CD1c-positive myeloid dendritic cell (primary cell): ENCODE measurements around the gene HNRNPAB.

Experiments used
- DNase-seq: peaks from one replicate; pipeline ENCODE4 v3.0.0-alpha.2; 2016; ENCODE audit errors: extremely low spot score

Gene HNRNPAB

DNA sequence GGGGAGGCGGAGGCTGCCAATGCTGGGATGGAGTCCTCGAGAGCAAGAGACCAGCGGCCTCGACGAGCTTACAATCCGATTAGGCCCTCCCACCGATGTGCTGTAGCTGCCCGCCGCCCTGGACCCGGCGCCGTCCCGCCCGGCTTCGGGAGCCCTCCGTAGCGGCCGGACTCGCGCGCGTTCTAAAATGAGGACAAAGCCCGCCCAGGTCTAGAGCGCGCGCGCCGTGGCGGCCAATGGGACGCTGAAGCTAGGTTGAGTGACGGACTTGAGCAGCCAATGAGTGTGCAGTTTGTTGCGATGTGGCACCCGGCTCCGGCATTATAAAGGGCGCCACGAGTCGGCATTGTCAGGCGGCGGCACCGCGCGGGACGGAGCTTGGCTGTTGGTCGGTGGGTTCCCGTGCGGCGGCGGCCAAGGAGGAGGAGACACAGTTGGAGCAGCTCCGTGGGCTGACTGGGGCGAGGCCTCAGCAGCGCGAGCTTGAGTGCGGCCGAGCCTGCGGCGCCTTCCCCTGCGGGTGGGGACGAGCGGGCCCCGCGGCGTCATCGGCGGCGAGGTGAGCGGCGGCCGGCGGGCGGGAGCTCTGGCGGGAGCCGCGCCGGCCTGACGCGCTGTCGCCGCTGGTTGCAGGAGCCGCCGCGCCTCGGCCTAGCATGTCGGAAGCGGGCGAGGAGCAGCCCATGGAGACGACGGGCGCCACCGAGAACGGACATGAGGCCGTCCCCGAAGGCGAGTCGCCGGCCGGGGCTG lies at the start of gene HNRNPAB:
Gene HNRNPAB, plus strand, starts transcription at position 352 of the 753 bp plus-strand sequence. Its CDS starts 305 bp downstream, at position 657.
- DNase-seq, result peak; percentile 98

GRCh38 chr5:178155065-178155464 lies 49.3 kb upstream of the HNRNPAB start:
- no peak for DNase-seq

DNA sequence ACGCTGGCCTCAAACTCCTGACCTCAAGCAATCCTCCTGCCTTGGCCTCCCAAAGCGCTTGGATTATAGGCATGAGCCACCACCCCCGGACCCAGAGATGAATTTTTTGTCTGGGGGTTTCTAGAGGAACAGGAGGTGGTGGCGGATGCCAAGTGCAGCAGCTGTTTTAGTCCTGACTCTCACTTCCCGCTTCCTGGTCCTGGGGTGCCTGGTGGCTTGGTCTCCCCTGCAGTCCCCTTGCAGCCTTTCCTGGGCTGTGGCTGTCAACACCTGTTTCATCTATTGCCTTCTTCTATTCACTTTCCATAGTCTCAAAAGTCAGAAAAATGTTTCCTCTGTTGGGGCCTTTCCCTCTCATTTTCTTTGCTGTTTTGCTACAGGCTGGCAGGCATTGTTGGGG lies 44.2 kb upstream of the HNRNPAB start:
- DNase-seq, result no peak

GRCh38 chr5:178162481-178162880 lies 41.9 kb upstream of the HNRNPAB start:
- no peak for DNase-seq

DNA sequence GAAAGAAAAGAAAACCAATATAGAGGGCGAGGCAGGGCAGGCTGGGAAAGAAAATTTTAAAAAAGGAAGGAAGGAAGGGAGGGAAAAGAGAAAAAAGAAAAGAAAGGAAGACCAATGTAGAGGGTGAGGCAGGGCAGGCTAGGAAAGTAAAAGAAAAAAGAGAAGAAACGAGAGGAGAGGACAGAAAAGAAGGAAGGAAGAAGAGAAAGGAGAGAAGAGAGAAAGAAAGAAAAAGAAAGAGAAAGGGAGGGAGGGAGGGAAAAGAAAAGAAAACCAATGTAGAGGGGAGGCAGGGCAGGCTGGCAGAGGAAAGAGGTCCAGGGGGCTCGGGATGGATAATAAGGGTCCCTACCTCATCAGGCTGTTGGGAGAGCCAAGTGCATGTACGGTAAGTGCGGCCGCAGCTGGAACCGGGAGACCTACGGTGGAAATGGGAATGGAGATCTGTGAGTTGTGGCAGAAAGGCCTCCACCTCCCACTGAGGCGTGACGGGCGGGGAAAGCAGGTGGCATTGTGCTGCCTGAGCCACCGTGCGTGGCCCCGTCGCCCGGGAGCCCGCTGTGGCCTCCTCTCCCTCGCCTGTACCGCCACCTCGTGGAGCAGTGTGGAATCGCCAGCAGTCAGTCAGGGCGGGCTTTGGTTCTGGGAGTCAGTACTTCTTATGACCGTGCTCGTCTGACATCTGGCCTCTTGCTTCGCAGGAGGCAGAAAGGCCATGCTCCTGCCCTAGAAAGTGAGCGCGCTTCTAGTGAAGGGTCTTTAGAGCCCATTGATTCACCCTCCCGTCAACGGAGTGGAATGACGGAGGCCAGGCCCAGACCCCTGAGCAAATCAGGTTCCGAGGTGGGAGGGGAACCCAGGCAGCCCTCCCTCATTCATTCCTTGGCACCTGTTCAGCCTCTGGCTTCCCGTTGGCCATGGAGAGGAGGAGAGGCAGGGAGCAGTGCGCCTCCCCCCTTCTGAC lies 40.3 kb upstream of the HNRNPAB start:
- peak; percentile 93 for DNase-seq

DNA sequence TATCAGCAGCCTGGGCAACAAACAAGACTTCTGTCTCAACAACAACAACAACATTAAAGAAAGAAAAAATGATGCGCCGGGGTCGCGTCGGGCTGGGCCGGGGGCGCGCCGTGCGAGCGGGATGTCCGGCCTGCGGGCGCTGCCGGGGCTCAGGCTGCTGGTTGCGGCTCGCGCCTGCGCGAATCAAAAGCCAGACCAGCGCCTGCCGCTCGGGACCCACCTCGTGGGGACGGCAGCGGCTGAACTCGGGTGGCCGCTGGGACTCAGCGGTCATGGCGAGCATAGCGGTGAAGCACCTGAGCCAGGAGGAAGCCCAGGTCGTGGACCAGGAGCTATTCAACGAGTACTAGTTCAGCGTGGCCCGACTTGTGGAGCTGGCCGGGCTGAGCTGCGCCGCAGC lies 38.8 kb upstream of the HNRNPAB start:
- no peak for DNase-seq

- no peak for DNase-seq
Observed at GRCh38 chr5:178170455-178170854, 33.9 kb upstream of the HNRNPAB start.

DNA sequence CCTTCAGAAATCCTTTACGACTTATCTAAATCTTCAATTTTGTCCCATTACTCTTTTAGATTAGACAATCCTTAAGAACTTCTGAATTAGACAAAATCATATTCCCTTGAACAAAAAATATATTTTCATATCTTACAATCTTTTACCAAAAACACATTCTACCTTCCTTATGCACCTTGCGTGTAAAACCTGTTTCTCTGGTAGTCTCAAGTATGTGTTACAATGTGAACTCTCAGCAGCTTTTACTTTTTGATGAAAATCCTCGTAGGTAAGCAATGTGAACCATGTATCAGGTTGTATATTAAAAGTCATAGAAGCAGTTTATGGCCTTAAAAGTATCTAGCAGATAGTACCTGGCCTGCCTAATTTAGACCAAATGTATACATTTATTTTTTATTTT lies 29.9 kb upstream of the HNRNPAB start:
- no peak for DNase-seq

GRCh38 chr5:178176791-178177190 lies 27.5 kb upstream of the HNRNPAB start:
- no peak for DNase-seq

DNA sequence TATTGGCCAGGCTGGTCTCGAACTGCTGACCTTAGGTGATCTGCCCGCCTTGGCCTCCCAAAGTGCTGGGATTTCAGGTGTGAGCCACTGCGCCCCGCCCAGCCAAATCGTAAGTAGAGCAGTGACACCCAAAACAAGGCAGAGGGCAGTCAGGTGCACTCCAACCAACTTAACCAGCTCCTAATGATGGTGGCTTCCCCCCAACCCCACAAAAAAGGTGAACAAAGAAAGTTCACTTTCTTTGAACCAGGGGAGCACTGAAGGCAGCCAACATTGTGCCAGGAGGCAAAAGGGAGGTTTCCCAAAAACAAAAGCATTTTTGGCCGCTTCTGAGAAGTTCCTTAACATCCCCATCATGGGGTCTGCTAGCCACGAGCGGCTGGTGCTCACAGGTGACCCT lies 26.8 kb upstream of the HNRNPAB start:
- no peak for DNase-seq

DNA sequence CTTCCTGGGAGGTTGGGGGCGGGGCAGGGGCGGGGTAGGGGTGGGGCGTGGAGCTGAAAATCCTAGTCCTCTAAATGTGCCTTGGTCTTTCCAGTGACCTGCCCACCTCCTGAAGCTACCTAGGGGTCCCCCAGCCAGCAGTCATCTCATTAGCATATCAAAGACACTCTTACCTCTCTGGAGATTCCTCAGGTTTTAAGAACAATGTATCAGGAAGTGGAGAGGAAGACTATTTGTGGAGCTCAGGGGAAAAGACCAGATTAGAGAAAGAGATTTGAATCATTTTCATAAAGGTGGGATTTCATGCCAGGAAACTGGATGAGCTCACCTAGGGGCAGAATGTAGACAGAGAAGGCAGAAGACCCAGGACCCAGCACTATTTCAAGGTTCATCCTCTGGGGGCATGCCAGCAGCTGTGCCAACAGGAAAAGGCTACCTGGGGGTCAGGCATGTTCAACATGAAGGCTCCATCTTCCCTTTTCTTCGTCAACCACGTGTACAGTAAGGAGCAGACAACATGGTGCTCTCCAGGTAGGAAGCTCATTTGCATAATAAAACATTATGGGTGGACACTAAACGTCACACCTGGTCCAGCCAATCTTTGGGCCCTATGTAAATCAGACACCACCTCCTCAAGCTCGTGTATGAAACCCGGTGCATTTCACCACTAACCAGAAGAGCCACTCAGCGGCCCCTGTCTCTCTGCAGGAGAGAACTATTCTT lies 24.0 kb upstream of the HNRNPAB start:
- DNase-seq, result no peak

GRCh38 chr5:178182158-178182876 lies 22.0 kb upstream of the HNRNPAB start:
- DNase-seq, result peak; percentile 37

- DNase-seq, result peak; percentile 40
Observed at GRCh38 chr5:178186427-178186826, 17.9 kb upstream of the HNRNPAB start.

DNA sequence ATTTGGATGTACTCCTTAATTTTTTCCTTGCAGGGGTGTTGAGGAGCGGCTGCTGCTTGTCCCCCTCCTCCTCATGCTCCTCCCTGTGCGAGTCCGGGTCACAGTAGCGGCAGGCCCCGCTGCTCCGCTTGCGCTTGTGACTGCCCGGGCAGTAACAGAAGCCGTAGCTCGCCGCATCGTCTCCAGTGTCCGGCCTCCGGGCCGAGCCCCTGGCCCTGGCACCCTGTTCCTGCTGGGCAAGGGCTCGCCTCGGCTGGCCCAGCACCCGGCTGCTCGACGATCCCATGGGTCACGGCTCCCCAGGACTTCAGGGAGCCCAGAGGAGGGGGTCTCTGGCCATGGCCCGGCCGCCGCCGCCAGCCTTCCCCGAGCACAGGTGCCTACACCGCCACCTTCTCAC lies 17.3 kb upstream of the HNRNPAB start, which contains the start of gene GMCL2:
Gene GMCL2, minus strand, starts transcription at position 358 of the 400 bp plus-strand sequence. Its CDS starts 72 bp downstream, at position 286.
- no peak for DNase-seq

DNA sequence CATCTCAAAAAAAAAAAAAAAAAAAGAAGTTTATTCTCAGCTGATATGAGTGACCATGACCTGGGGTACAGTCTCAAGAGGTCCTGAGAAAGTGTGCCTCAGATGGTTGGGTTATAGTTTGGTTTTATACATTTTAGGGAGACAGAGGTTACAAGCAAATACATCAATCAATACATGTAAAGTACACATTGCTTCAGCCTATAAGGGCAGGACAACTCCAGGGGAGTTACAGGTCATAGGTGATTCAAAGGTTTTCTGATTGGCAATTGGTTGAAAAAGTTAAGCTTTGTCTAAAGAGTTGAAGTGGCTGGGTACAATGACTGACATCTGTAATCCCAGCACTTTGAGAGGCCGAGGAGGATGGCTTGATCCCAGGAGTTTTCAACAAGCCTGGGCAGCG lies 14.9 kb upstream of the HNRNPAB start:
- no peak for DNase-seq

- no peak for DNase-seq
Observed at GRCh38 chr5:178191661-178192060, 12.7 kb upstream of the HNRNPAB start.

GRCh38 chr5:178192244-178192643 lies 12.1 kb upstream of the HNRNPAB start:
- no peak for DNase-seq

DNA sequence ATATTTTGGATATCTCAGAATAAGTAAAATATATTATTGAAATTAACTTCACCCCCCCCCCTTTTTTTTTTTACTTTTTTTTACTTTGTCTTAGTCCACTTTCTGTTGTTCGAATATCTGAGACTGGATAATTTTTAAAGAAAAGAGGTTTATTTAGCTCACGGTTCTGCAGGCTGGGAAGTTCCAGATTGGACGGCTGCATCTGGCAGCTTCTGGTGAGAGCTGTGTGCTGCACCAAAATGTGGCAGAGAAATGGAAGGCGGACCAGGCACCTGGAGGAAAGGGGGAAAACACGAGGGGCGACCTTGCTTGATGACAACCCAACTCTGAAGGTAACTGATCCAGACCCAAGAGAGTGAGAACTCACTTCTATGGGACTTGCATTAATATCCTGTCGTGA lies 11.5 kb upstream of the HNRNPAB start:
- DNase-seq, result no peak

DNA sequence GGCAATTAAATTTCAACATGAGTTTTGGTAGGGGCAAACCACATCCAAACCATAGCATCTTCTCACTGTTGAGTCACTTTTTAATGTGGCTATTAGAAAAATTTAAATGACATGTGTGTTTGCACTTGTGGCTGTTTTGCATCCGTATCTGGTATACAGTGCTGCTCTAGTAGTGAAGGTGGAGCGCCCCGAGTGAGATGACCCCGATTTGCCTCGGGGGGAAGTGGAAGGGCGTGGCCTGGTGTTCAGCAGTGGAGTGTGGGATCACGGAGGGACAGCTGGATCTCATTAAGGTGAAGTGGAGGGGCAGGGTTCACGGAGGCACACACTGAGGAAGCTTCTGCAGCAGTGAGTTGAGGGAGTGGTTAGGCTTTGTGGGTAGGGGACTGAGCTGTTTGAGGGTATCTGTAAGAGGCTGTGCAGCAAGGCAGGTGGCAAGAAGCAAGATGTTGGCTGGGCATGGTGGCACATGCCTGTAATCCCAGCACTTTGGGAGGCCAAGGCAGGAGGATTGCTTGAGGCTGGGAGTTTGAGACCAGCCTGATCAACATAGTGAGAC lies 11.0 kb upstream of the HNRNPAB start:
- no peak for DNase-seq

GRCh38 chr5:178194026-178194425 lies 10.3 kb upstream of the HNRNPAB start:
- DNase-seq, result peak; percentile 24

DNA sequence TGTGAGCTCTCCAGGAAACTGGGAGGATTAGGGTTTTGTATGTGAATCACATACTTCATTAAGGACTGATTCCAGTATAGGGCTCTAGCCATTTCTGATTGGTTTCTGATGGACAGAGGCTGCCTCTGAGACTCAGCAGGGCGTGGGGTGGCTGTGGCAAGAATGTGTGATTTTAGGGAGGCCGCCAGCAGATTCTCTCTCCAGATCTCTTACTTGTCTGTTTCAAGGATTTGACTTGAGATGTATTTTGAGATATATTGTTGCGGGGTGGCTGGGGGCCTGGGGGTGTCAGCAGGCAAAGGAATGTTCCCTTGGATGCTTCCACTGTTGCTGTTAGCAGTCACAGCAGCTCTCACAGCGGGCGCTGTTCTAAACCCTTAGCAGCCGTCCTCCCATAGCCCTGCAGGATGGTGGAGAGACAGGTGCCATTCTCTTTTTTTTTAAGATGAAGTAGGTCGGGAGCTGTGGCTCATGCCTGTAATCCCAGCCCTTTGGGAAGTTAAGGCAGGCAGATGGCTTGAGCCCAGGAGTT lies 8.0 kb upstream of the HNRNPAB start:
- no peak for DNase-seq
